HG02623 (cell line): ENCODE data around the gene GALNT3.

Experiments
- ATAC-seq: cut with Tn5 transposase; IDR thresholded peaks from one replicate; pipeline ENCODE4 v1.9.1; 2021; ENCODE audit warnings: moderate library complexity; ENCODE audit not compliant: unreplicated experiment

GALNT3 gene

GRCh38 chr2:165793779-165794535 is at the start of gene GALNT3:
GALNT3 (minus strand) TSS chr2:165794247; CDS start chr2:165770700, 23,547 bp downstream.
- ATAC-seq = peak; percentile 23

GRCh38 chr2:165843351-165843750 is 49.3 kb upstream of the GALNT3 start:
- no peak for ATAC-seq

GRCh38 chr2:165840333-165840958 is 46.4 kb upstream of the GALNT3 start:
- no peak for ATAC-seq

DNA sequence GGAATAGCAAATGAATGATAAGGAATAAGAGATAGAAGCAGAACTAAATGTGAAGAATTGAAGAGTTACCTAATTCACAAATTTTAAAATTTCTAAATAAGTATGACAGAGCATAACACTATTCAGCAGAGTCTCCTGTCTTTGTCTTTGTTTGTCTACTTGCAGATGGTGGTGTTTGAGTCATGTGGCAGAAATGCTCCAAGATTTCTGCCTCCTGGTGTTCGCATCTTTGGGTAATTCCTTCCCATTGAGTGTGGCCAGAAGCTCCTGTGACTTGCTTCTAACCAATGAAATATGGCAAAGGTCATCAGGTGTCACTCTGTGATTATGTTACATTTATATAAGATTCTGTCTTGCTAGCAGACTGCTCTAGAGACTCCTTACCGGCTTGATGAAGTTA is 45.6 kb upstream of the GALNT3 start:
- no peak for ATAC-seq

DNA sequence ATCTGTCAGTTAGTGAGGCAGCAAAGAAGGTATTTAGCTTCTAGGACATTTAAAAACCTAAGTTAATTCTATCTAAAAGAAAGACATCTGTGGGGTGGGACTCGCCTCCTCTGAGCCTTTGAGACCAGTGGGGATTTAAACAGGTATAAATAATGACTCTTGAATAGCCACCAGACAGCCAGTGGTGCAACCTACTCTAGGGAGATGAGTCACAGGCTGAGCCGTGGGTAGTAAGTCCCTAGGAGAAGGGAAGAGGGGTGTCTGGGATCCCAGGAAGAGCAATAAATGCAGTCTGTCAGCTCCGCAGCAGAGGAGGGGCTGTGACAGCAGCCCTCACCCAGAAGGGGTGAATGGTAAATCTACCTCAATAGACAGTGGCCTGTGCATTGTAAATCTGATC is 43.1 kb upstream of the GALNT3 start:
- ATAC-seq = no peak

DNA sequence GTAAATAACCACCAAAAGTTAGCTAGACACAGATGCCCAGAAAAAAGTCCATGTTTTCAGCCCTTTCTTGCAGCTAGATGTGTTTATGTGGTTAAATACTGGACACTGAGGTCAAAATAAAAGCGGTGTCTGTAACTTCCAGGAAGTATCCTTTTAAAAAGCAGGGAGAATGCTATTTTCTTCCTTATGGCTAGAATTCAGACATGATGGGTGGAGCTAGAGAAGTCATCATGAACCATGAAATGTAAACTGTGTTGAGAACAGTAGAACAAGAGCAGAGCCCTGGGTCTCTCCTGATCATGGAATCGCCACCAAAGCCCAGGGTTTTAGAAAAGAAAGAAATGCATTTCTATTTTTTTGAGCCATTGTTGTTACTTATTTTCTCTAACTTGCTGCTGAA is 41.3 kb upstream of the GALNT3 start:
- ATAC-seq = no peak

- no peak for ATAC-seq
Observed at GRCh38 chr2:165833156-165833555, 39.1 kb upstream of the GALNT3 start.

- ATAC-seq = peak; percentile 28
Observed at GRCh38 chr2:165827921-165828276, 33.9 kb upstream of the GALNT3 start.

- peak; percentile 61 for ATAC-seq
Observed at GRCh38 chr2:165827016-165827920, 33.2 kb upstream of the GALNT3 start.

- ATAC-seq = no peak
Observed at GRCh38 chr2:165825041-165825440, 31.0 kb upstream of the GALNT3 start.

- no peak for ATAC-seq
Observed at GRCh38 chr2:165820296-165820695, 26.2 kb upstream of the GALNT3 start.

GRCh38 chr2:165818920-165819319 is 24.9 kb upstream of the GALNT3 start:
- ATAC-seq = no peak

GRCh38 chr2:165815299-165816141 is 21.5 kb upstream of the GALNT3 start:
- ATAC-seq = peak; percentile 59

DNA sequence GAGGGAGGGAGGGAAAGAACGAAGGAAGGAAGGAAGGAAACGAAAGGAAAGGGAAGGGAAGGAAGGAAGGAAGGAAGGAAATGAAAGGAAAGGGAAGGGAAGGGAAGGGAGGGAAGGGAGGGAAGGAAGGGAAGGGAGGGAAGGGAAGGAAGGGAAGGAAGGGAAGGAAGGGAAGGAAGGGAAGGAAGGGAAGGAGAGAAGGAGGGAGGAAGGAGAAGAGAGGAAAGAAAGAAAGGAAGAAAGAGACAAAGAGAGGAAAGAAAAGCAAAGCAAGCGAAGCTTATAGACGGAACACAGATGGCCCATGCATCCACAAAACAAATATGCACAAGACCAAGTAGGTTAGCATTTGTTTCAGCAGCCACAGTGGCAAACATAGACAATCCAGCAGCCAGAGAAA is 20.4 kb upstream of the GALNT3 start:
- no peak for ATAC-seq

GRCh38 chr2:165811592-165812370 is 17.7 kb upstream of the GALNT3 start:
- ATAC-seq = no peak

GRCh38 chr2:165810418-165810817 is 16.4 kb upstream of the GALNT3 start:
- ATAC-seq = no peak

DNA sequence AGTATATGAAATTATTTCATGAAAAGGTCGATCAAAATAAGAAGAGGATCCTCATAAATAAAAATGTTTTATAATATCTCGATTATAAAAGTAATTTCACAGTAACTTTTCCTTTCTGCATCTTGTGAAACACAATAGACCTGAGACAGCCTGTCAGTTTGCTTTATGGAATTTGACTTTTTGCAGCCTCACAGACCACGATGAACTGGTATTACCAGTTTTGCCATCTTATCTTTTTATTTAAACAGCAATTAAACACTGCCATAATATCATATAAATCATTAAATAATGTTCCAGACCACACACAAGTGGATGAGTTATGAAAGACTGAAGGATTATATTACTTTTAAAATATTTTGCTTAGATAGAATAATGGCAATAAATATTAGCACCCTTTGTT is 10.7 kb upstream of the GALNT3 start:
- no peak for ATAC-seq

DNA sequence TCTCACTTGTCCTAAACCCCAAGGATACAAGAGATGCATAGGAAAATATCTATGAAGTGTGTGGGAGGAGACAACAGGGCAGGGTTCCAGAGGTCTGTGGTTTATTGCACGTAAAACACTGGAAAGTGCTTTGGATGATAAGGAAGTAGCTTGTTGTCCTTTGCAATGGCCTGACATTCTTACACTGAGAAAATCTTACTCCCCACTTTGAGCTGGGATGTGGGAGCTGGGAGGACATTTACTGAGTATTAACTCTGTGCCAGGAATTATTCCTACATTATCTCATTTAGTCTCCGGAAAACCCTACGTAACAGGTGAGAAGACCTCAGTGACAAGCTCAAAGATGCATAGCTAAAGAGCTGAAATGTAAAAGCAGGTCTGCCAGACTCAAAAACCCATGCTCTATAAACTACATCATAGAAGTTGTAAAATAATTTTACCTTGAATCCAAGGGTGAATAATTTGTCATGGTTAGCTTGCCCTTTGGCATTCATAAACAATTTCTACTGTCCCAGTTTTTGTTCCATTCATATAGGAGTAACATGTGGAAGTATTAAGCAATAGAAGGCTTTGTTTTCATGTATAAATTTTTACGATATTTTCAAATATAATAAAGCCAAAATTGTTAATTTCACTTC is 9.2 kb upstream of the GALNT3 start:
- no peak for ATAC-seq

DNA sequence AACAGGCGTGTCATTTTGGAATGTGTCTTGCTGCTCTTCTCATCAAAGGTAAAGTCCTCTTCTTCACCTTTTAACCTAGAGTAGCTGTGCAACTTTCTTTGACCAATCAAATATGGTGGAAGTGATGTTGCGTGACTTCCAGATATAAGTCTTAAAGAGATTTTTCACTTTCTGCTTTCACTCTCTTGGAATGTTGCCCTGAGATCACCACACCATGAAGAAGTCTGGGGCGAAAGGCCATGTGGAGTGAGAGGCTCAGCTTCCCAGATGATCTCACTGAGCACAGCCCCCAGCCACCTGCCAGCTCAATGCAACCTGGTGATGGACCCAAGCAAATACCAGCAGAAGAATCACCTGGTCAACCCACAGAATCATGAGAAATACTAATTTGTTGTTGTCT is 7.1 kb upstream of the GALNT3 start:
- no peak for ATAC-seq
